ENCODE measurements around the gene OR10G8.

OR10G8 gene

GRCh38 chr11:124039557-124039956 is 13.0 kb downstream of the OR10G8 start:
- TF ChIP-seq, protein P1, sequence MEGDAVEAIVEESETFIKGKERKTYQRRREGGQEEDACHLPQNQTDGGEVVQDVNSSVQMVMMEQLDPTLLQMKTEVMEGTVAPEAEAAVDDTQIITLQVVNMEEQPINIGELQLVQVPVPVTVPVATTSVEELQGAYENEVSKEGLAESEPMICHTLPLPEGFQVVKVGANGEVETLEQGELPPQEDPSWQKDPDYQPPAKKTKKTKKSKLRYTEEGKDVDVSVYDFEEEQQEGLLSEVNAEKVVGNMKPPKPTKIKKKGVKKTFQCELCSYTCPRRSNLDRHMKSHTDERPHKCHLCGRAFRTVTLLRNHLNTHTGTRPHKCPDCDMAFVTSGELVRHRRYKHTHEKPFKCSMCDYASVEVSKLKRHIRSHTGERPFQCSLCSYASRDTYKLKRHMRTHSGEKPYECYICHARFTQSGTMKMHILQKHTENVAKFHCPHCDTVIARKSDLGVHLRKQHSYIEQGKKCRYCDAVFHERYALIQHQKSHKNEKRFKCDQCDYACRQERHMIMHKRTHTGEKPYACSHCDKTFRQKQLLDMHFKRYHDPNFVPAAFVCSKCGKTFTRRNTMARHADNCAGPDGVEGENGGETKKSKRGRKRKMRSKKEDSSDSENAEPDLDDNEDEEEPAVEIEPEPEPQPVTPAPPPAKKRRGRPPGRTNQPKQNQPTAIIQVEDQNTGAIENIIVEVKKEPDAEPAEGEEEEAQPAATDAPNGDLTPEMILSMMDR (IDR thresholded peaks at IDR 0.05; ENCODE audit: low read depth, low read length, missing control alignments) = no peak
- no peak overlapping the region for H3K4me3 ChIP-seq (replicated peaks; ENCODE audit: low read depth, low read length)
- no peak for DNase-seq (ENCODE audit: extremely low read depth, low read depth)

- no peak for DNase-seq (ENCODE audit: extremely low read depth, low read depth)
- no peak within 1 kb of the TSS for H3K4me3 ChIP-seq (replicated peaks; ENCODE audit: low read depth, low read length)
- TF ChIP-seq, protein P1 (IDR thresholded peaks at IDR 0.05; ENCODE audit: low read depth, low read length, missing control alignments) = no peak
These were observed 14.7 kb downstream of the OR10G8 start, which contains the start of gene OR10G7 for GRCh38 chr11:124041254-124041653. Gene OR10G7, minus strand, starts transcription at chr11:124041325. Its CDS starts 2,324 bp downstream, at chr11:124039001.

DNA sequence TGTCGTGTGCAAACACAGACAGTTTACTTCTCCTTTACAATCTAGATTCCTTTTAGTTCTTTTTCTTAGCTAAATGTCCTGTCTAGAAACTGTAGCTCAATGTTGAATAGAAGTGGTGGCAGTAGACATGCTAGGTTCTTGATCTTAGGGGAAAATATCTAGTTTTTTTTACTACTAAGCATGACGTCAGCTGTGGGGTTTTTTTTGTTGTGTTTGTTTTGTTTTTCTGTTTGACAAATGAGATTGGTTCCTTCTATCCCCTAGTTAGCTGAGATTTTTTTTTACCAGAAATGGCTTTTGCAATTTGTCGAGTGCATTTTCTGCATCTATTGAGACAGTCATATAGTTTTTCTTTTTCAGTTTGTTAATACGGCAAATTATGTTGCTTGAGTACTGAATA is 16.8 kb downstream of the OR10G8 start:
- no peak overlapping the region for H3K4me3 ChIP-seq (replicated peaks; ENCODE audit: low read depth, low read length)
- TF ChIP-seq, protein P1 (IDR thresholded peaks at IDR 0.05; ENCODE audit: low read depth, low read length, missing control alignments) = no peak
- DNase-seq (ENCODE audit: extremely low read depth, low read depth) = no peak

DNA sequence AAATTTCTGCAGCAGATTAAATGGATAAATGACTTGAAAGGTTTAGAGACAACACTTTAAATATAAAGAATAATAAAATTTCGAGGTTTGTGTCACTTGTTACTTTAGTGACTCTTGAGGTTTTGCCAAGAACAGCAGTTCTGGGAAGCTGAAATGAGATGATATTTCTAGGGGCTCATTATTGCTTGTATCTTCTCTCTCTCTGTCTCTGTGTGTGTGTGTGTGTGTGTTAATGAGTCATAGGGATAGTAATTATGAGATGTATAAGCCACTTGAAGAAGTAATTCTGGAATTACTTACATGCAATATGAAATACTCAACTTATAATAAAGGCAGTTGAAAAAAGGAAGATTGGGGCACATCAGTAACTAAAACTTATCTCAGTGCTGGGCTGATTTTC is 24.1 kb downstream of the OR10G8 start:
- TF ChIP-seq, protein P1 (IDR thresholded peaks at IDR 0.05; ENCODE audit: low read depth, low read length, missing control alignments) = no peak
- DNase-seq (ENCODE audit: extremely low read depth, low read depth) = no peak
- H3K4me3 ChIP-seq (replicated peaks; ENCODE audit: low read depth, low read length) = no peak overlapping the region

- H3K4me3 ChIP-seq (replicated peaks; ENCODE audit: low read depth, low read length) = no peak overlapping the region
- TF ChIP-seq, protein P1 (IDR thresholded peaks at IDR 0.05; ENCODE audit: low read depth, low read length, missing control alignments) = no peak
- DNase-seq (ENCODE audit: extremely low read depth, low read depth) = no peak
These were observed 26.4 kb downstream of the OR10G8 start for GRCh38 chr11:124052966-124053365.

DNA sequence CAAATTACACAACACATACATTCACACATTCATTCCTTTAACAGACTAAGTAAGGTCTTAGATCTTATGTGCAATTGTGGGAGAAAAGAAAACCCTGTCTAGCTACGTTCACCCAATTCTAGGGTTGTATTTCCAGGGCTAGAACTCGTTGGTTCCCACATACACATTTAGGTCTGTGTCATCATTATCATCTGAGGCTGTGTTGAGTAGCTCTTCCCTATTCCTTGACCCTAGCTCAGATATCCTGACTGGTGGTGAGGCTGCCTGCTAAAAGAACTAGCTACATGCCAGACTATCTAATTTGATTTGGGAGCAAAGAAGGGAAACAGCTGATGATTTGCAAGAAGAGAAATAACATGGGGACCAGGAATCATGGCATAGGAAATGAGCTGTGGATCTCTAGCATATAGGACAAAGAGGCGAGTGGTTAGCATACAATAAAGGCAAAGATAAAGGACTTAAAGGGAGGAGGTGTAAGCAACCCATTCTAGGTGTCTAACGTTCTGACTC is 42.1 kb downstream of the OR10G8 start:
- TF ChIP-seq, protein P1 (IDR thresholded peaks at IDR 0.05; ENCODE audit: low read depth, low read length, missing control alignments) = no peak
- DNase-seq (ENCODE audit: extremely low read depth, low read depth) = no peak
- H3K4me3 ChIP-seq (replicated peaks; ENCODE audit: low read depth, low read length) = no peak overlapping the region

Data from HFF-Myc (cell line).